HG02938 (cell line): ENCODE data around the gene NRM.
"Not testable (repeated sequence)": the region's sequence is repeated elsewhere in the genome, so short reads cannot be mapped to it uniquely, and the experiment has no call there.

ENCODE experiments used
- ATAC-seq: cut with Tn5 transposase; IDR thresholded peaks from one replicate; pipeline ENCODE4 v1.9.1; 2021; ENCODE audit warnings: mild to moderate bottlenecking, moderate library complexity; ENCODE audit not compliant: unreplicated experiment

Gene NRM

GRCh38 chr6:30690403-30691207 is at the start of gene NRM:
TSS of gene NRM (minus strand) at chr6:30690984. CDS start at chr6:30690974, 10 bp downstream.
- no peak for ATAC-seq

GRCh38 chr6:30740540-30740870 is 49.7 kb upstream of the NRM start:
- ATAC-seq, result no peak

GRCh38 chr6:30738532-30738931 is 47.7 kb upstream of the NRM start:
- ATAC-seq, result no peak

GRCh38 chr6:30735668-30736314 is 45.0 kb upstream of the NRM start:
- no peak for ATAC-seq

GRCh38 chr6:30732237-30732943 is 41.6 kb upstream of the NRM start:
- no peak for ATAC-seq

- ATAC-seq, result no peak
These were observed 40.0 kb upstream of the NRM start for GRCh38 chr6:30730601-30731435.

GRCh38 chr6:30727920-30728553 is 37.3 kb upstream of the NRM start:
- ATAC-seq, result no peak

GRCh38 chr6:30726506-30727413 is 36.0 kb upstream of the NRM start:
- ATAC-seq, result no peak

GRCh38 chr6:30725713-30726505 is 35.1 kb upstream of the NRM start:
- ATAC-seq, result no peak

- ATAC-seq, result no peak
These were observed 34.3 kb upstream of the NRM start for GRCh38 chr6:30724906-30725667.

GRCh38 chr6:30723843-30724741 is 33.3 kb upstream of the NRM start:
- not testable (repeated sequence) for ATAC-seq

- not testable (repeated sequence) for ATAC-seq
These were observed 32.5 kb upstream of the NRM start for GRCh38 chr6:30723159-30723842.

GRCh38 chr6:30722280-30723112 is 31.7 kb upstream of the NRM start:
- no peak for ATAC-seq

- ATAC-seq, result not testable (repeated sequence)
These were observed 31.2 kb upstream of the NRM start for GRCh38 chr6:30722025-30722279.

GRCh38 chr6:30721198-30722024 is 30.6 kb upstream of the NRM start:
- no peak for ATAC-seq
